Measurements from ENCODE around the gene NDUFC2.

The NDUFC2 gene

GRCh38 chr11:78066471-78066870 lies 13.2 kb downstream of the NDUFC2 start:
- TF ChIP-seq, protein P1, sequence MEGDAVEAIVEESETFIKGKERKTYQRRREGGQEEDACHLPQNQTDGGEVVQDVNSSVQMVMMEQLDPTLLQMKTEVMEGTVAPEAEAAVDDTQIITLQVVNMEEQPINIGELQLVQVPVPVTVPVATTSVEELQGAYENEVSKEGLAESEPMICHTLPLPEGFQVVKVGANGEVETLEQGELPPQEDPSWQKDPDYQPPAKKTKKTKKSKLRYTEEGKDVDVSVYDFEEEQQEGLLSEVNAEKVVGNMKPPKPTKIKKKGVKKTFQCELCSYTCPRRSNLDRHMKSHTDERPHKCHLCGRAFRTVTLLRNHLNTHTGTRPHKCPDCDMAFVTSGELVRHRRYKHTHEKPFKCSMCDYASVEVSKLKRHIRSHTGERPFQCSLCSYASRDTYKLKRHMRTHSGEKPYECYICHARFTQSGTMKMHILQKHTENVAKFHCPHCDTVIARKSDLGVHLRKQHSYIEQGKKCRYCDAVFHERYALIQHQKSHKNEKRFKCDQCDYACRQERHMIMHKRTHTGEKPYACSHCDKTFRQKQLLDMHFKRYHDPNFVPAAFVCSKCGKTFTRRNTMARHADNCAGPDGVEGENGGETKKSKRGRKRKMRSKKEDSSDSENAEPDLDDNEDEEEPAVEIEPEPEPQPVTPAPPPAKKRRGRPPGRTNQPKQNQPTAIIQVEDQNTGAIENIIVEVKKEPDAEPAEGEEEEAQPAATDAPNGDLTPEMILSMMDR (IDR thresholded peaks at IDR 0.05) = no peak
- TF ChIP-seq ZFX (IDR thresholded peaks at IDR 0.05; ENCODE audit: borderline replicate concordance) = no peak
- H3K27ac ChIP-seq = no peak overlapping the region

GRCh38 chr11:78065203-78065602 lies 14.5 kb downstream of the NDUFC2 start:
- no peak overlapping the region for H3K27ac ChIP-seq
- TF ChIP-seq, protein P1 (IDR thresholded peaks at IDR 0.05) = no peak
- TF ChIP-seq ZFX (IDR thresholded peaks at IDR 0.05; ENCODE audit: borderline replicate concordance) = no peak

DNA sequence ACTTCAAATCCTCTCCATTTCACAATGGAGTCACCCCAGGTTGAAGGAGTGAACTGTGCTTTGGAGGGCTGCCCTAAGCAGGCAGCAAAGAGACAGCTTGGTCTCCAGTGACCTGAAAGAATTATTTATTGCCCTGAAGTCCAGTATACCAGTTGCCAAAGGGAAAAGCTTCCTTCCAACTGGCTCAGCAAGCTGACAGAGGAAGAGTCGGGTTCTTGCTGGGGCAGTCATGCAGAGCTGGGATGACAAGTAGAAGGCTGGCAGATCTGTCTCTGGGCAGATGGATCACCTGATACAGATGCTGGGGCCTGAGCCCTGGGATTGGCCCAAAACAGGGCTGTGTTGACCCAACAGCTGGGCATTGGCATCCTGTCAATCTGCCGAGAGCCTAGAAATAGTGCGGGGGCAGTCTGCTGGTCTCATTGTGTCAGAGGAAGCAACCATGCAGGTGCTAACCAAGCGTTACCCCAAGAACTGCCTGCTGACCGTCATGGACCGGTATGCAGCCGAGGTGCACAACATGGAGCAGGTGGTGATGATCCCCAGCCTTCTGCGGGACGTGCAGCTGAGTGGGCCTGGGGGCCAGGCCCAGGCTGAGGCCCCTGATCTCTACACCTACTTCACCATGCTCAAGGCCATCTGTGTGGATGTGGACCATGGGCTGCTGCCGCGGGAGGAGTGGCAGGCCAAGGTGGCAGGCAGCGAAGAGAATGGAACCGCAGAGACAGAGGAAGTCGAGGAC lies 16.1 kb downstream of the NDUFC2 start, which contains the start of gene THRSP:
TSS of gene THRSP (plus strand) at position 422 of the 742 bp plus-strand sequence. CDS start at position 443, 21 bp downstream.
- no peak within 1 kb of the TSS for H3K27ac ChIP-seq
- TF ChIP-seq ZFX (IDR thresholded peaks at IDR 0.05; ENCODE audit: borderline replicate concordance) = no peak
- TF ChIP-seq, protein P1 (IDR thresholded peaks at IDR 0.05) = no peak

DNA sequence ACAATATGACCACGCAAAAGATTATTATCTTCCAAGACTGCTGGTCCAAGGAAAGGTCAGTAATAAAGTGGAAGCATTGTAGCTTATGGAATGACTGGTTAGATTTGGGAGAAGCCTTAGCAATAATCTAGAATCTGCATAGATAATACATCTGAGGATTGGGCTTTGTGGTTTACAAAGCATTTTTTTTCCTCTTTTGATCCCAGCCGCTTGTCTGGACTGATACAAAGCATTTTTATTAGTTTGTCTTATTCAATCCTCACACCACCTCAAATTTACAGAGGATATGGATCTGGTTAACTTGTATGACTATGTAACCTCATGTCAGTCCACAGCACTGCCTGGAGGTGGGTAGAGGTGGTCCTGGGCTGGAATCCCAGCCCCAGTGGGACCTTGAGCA lies 17.0 kb downstream of the NDUFC2 start:
- H3K27ac ChIP-seq = no peak overlapping the region
- TF ChIP-seq, protein P1 (IDR thresholded peaks at IDR 0.05) = no peak
- TF ChIP-seq ZFX (IDR thresholded peaks at IDR 0.05; ENCODE audit: borderline replicate concordance) = no peak

- no peak overlapping the region for H3K27ac ChIP-seq
Measured at GRCh38 chr11:78061921-78062311, 17.7 kb downstream of the NDUFC2 start.

GRCh38 chr11:78061088-78061920 lies 18.4 kb downstream of the NDUFC2 start:
- no peak for TF ChIP-seq ZFX (IDR thresholded peaks at IDR 0.05; ENCODE audit: borderline replicate concordance)
- TF ChIP-seq, protein P1 (IDR thresholded peaks at IDR 0.05) = no peak
- no peak overlapping the region for H3K27ac ChIP-seq

More at GRCh38 chr11:78061921-78062311, 17.7 kb downstream of the NDUFC2 start:
- TF ChIP-seq, protein P1 (IDR thresholded peaks at IDR 0.05) = no peak
- TF ChIP-seq ZFX (IDR thresholded peaks at IDR 0.05; ENCODE audit: borderline replicate concordance) = no peak
